Dermis blood vessel endothelial cell (primary cell): ENCODE data around the gene WBP1L. TPM values are rescaled to one million over a fixed set of nuclear protein-coding genes. Genes with fewer than 3 reads are reported as not detected.
"Not testable (repeated sequence)": the region's sequence is repeated elsewhere in the genome, so short reads cannot be mapped to it uniquely, and the experiment has no call there.

Source experiments
- DNase-seq: peaks from one replicate; pipeline ENCODE4 v3.0.0; 2010
- total RNA-seq: library from RNA; depleted of rRNA; stranded (reverse); fragments of >200 nt; gene quantifications from 2 replicates; pipeline ENCODE4 v1.2.3, GENCODE V29; 2014

The WBP1L gene
- total RNA-seq = 73.9 and 103 TPM in 2 replicates

GRCh38 chr10:102743588-102744373 lies at the start of gene WBP1L:
Gene WBP1L (plus strand): TSS chr10:102743948. CDS start chr10:102744054, 106 bp downstream.
- peak; percentile 99 for DNase-seq

- not testable (repeated sequence) for DNase-seq
These were observed 48.3 kb upstream of the WBP1L start for GRCh38 chr10:102695401-102695800.

- no peak for DNase-seq
These were observed 47.0 kb upstream of the WBP1L start for GRCh38 chr10:102696736-102697135.

GRCh38 chr10:102698894-102699293 lies 44.9 kb upstream of the WBP1L start:
- no peak for DNase-seq

- DNase-seq = no peak
These were observed 42.5 kb upstream of the WBP1L start for GRCh38 chr10:102701272-102701671.

GRCh38 chr10:102701796-102702195 lies 42.0 kb upstream of the WBP1L start:
- no peak for DNase-seq

- DNase-seq = no peak
These were observed 41.0 kb upstream of the WBP1L start for GRCh38 chr10:102702742-102703141.

GRCh38 chr10:102704915-102705314 lies 38.8 kb upstream of the WBP1L start:
- DNase-seq = no peak

GRCh38 chr10:102705531-102705930 lies 38.2 kb upstream of the WBP1L start:
- no peak for DNase-seq

GRCh38 chr10:102710609-102711008 lies 33.1 kb upstream of the WBP1L start:
- peak; percentile 32 for DNase-seq

GRCh38 chr10:102712089-102712488 lies 31.7 kb upstream of the WBP1L start:
- no peak for DNase-seq

- DNase-seq = no peak
These were observed 30.8 kb upstream of the WBP1L start for GRCh38 chr10:102712843-102713538.

- no peak for DNase-seq
These were observed 30.3 kb upstream of the WBP1L start for GRCh38 chr10:102713539-102713813.

GRCh38 chr10:102713814-102714620 lies 29.7 kb upstream of the WBP1L start, which contains the start of gene ARL3:
Gene ARL3 (minus strand): TSS chr10:102714397. CDS start chr10:102714275, 122 bp downstream.
- DNase-seq = peak; percentile 98

- DNase-seq = peak; percentile 24
These were observed 28.9 kb upstream of the WBP1L start, which contains the start of gene SFXN2 for GRCh38 chr10:102714621-102715455. Gene SFXN2 (plus strand): TSS chr10:102714636. CDS start chr10:102726637, 12,001 bp downstream.

- no peak for DNase-seq
These were observed 27.9 kb upstream of the WBP1L start for GRCh38 chr10:102715880-102716279.

- DNase-seq = not testable (repeated sequence)
These were observed 26.7 kb upstream of the WBP1L start for GRCh38 chr10:102716900-102717565.

- DNase-seq = no peak
These were observed 25.5 kb upstream of the WBP1L start for GRCh38 chr10:102718220-102718619.

GRCh38 chr10:102720337-102720736 lies 23.4 kb upstream of the WBP1L start:
- no peak for DNase-seq

GRCh38 chr10:102720775-102721301 lies 22.9 kb upstream of the WBP1L start:
- DNase-seq = no peak

- no peak for DNase-seq
These were observed 21.8 kb upstream of the WBP1L start for GRCh38 chr10:102721954-102722353.
